Stimulated activated effector memory CD8-positive, alpha-beta T cell treated with anti-CD3 and anti-CD28 coated beads, Interleukin-12 subunit alpha, Interleukin-12 subunit beta, amount 100 ng/mL, for 72 hours (primary cell): Measurements from ENCODE around the gene FAM98C.
"Not testable (repeated sequence)": the region's sequence is repeated elsewhere in the genome, so short reads cannot be mapped to it uniquely, and the experiment has no call there.

Experiments
- ATAC-seq: fragments of 150-1000 bp; cut with Tn5 transposase; 2 replicates; pipeline ENCODE4 v1.10.0; 2021
- DNase-seq, 2 donors: peaks; one replicate each; pipeline ENCODE4 v3.0.0; 2021 to 2022; ENCODE audit warnings: low spot score in 2 of 2
- H3K27ac Mint-ChIP-seq: one replicate; pipeline ENCODE4 v1.8.0; 2022; ENCODE audit warnings: mild to moderate bottlenecking, mixed read lengths
- H3K36me3 Mint-ChIP-seq: one replicate; pipeline ENCODE4 v1.8.0; 2022; ENCODE audit warnings: mild to moderate bottlenecking, mixed read lengths
- H3K4me1 Mint-ChIP-seq: one replicate; pipeline ENCODE4 v1.8.0; 2022; ENCODE audit warnings: mixed read lengths
- H3K4me3 Mint-ChIP-seq: one replicate; pipeline ENCODE4 v1.8.0; 2022; ENCODE audit warnings: mild to moderate bottlenecking, mixed read lengths
- H3K9me3 Mint-ChIP-seq: one replicate; pipeline ENCODE4 v1.8.0; 2022; ENCODE audit warnings: mixed read lengths

Gene FAM98C

DNA sequence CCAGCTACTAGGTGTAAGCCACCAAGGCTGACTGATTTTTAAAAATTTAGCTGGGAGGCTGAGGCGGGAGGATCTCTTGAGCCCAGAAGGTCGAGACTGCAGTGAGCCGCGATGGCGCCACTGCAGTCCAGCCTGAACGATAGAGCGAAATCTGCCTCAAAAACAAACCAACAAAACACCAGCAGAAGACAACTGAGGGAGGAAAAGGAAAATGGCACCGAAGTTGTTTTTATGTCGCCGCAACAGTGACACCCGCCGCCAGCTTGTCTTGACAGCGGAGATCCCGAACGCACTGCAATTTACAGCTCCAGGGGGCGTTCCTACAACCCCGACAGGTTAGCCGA is 298 bp upstream of the FAM98C start:
- H3K4me3 Mint-ChIP-seq, result peak overlapping the region; percentile 90
- DNase-seq (no peak), ATAC-seq (no peak)
- peaks cover 31% of the 10 kb centered on the region for H3K4me1 Mint-ChIP-seq
- peaks cover 48% of the 10 kb centered on the region for H3K36me3 Mint-ChIP-seq
- H3K27ac Mint-ChIP-seq, result peak overlapping the region; percentile 94
- no peaks in the 10 kb centered on the region for H3K9me3 Mint-ChIP-seq

DNA sequence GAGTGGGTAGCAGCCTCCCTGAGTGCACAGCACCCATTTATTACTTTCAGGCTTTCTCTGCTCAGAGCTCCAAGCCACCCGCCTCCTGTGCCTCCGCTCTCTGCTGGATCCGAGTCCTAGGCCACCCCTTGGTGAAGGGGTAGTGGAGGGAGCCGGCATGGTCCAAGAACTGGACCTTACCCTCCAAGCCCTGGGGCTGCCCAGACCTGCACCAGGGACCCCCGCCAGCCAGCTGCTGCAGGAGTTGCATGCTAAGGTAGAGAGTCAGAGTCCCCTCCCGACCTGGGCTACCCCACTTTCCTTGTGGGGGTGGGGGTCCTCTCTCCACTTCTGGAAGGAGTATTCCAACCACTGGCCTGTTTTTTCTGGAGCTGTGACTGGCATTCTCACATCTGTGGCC is 2.0 kb downstream of the FAM98C start:
- H3K4me1 Mint-ChIP-seq, result peaks cover 31% of the 10 kb centered on the region
- no peaks in the 10 kb centered on the region for H3K9me3 Mint-ChIP-seq
- DNase-seq (no peak), ATAC-seq (no peak)
- H3K36me3 Mint-ChIP-seq, result peaks cover 70% of the 10 kb centered on the region
- H3K4me3 Mint-ChIP-seq, result peak overlapping the region; percentile 90
- H3K27ac Mint-ChIP-seq, result peak overlapping the region; percentile 94

DNA sequence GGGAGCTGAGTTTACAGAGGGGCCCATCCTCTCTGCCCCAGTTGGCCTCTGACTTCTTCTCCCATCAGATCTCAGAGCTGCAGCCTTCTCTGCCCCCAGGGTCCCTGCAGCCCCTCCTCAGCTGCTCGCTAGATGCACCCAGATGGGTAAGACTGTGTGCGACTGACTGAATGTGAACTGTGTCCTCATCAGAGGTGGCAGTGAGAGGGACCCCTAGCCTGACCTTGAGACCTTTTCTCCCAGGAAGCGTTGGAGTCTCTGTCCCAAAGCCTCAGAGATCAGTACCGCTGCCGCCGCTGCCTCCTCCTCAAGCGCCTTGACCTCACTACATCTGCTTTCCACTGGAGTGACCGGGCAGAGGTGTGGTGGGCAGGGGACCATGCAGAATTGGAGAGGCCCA is 2.4 kb downstream of the FAM98C start:
- Mint-ChIP-seq H3K4me1 (peaks cover 31% of the 10 kb centered on the region), H3K4me3 (peak overlapping the region; percentile 90), H3K36me3 (peaks cover 74% of the 10 kb centered on the region), H3K27ac (no peak overlapping the region), H3K9me3 (no peaks in the 10 kb centered on the region)
- DNase-seq (no peak), ATAC-seq (no peak)

DNA sequence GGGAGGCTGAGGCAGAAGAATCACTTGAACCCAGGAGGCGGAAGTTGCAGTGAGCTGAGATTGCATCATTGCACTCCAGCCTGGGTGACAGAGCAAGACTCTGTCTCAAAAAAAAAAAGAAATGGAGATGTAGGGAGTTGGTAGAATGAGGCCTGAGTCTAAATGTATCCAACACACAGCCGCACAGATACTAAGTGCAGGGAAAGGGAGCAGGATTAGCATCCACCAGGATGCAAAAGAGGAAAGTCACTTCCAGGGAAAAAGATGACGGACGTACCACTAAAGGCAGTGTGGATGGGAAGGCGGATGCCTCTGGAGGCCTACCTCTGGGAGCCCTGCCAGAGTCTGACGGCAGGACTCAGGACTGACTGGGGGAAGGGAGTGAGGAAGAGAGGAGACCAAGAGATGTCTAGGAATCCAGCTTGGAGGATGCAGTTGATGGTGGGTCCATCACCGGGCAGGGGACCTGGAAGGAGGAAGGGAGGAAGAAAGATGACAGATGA is 6.8 kb downstream of the FAM98C start:
- Mint-ChIP-seq H3K4me3 (no peak overlapping the region), H3K9me3 (no peaks in the 10 kb centered on the region), H3K4me1 (peaks cover 13% of the 10 kb centered on the region), H3K27ac (peak overlapping the region; percentile 51), H3K36me3 (peaks cover 93% of the 10 kb centered on the region)
- DNase-seq (no peak), ATAC-seq (no peak)

- Mint-ChIP-seq H3K27ac (peak overlapping the region; percentile 73), H3K36me3 (peaks cover 93% of the 10 kb centered on the region)
- H3K4me1 Mint-ChIP-seq, ATAC-seq, H3K9me3 Mint-ChIP-seq, H3K4me3 Mint-ChIP-seq, DNase-seq: not testable (repeated sequence)
These were observed 7.5 kb downstream of the FAM98C start for GRCh38 chr19:38410407-38410806.

DNA sequence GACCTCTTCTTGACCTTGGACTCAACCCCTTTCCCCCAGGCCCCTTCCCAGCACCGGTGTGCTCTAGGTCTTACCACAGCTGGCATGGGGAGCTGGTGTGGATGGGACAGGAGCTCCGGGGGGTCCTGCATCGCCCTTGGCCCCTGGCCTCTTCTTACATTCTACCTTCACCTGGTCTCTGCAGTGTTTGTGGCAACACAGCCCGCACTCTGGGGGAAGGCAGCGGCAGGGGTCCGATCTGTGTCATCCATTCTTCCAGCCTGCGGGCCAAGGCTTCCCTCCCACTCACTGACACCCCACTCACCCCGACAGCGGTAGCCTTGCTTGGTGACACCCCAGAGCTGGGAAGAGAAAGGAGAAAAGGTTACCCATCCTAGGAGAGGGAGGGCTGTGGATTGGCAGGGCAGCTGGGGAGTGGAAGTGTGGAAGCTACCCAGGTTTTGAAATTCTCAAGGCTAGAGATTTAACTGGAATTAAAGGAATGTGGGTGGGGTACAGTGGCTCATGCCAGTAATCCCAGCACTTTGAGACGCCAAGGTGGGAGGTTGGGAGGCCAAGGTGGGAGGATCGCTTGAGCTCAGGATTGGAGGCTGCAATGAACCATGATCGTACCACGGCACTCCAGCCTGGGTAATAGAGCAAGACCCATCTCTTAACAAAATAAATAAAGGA is 8.3 kb downstream of the FAM98C start:
- peaks cover 90% of the 10 kb centered on the region for H3K36me3 Mint-ChIP-seq

DNA sequence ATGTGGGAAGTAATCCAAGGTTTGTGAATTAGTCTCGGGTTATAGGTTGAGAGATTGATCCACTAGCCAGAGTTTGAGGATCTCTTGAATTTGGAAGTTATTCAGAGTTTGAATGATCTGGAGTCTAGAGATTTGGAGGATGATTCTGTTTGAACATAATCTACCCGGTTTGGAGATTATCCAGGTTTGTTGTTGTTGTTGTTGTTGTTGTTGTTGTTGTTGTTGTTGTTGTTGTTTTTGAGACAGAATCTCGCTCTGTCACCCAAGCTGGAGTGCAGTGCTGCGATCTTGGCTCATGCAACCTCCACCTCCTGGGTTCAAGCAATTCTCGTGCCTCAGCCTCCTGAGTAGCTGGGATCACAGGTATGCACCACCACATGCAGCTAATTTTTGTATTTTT is 9.0 kb downstream of the FAM98C start:
- ATAC-seq, DNase-seq, H3K4me3 Mint-ChIP-seq, H3K9me3 Mint-ChIP-seq, H3K27ac Mint-ChIP-seq, H3K4me1 Mint-ChIP-seq: not testable (repeated sequence)
- H3K36me3 Mint-ChIP-seq, result peaks cover 89% of the 10 kb centered on the region

More for the DNA sequence above, 8.3 kb downstream of the FAM98C start:
- ATAC-seq, result no peak
- H3K9me3 Mint-ChIP-seq, result no peaks in the 10 kb centered on the region
- H3K4me1 Mint-ChIP-seq, result peaks cover 5% of the 10 kb centered on the region
- no peak for DNase-seq
- H3K27ac Mint-ChIP-seq, result peak overlapping the region; percentile 73
- H3K4me3 Mint-ChIP-seq, result no peak overlapping the region

GRCh38 chr19:38412491-38412890 is 9.6 kb downstream of the FAM98C start:
- peaks cover 16% of the 10 kb centered on the region for H3K4me1 Mint-ChIP-seq
- DNase-seq (no peak), ATAC-seq (no peak)
- H3K36me3 Mint-ChIP-seq, result peaks cover 89% of the 10 kb centered on the region
- H3K9me3 Mint-ChIP-seq, result no peaks in the 10 kb centered on the region
- no peak overlapping the region for H3K4me3 Mint-ChIP-seq
- no peak overlapping the region for H3K27ac Mint-ChIP-seq

DNA sequence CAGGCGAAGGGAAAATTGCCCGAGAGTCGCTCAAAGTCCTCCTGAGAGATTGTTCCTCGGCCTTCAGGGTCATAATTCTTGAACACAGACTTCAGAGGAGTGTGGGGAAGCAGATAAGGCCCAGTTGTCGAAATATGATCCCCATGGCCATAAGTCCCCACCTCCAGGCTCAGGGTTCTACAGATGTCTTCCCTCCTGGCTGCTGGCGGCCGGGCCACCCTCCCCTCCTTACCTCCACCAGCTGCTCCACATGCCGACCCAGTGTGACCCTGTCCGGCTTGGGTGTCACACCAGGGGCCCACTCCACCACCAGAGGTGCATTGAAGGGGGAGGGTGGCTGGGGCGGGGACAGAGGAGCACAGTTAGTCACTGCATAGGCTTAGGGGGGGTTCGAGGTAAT is 10.1 kb downstream of the FAM98C start:
- Mint-ChIP-seq H3K27ac (no peak overlapping the region), H3K4me1 (peaks cover 20% of the 10 kb centered on the region), H3K9me3 (no peaks in the 10 kb centered on the region), H3K36me3 (peaks cover 89% of the 10 kb centered on the region), H3K4me3 (no peak overlapping the region)
- ATAC-seq (no peak), DNase-seq (no peak)

- H3K36me3 Mint-ChIP-seq, result peaks cover 87% of the 10 kb centered on the region
- no peak overlapping the region for H3K27ac Mint-ChIP-seq
- ATAC-seq (no peak), DNase-seq (no peak)
- peaks cover 25% of the 10 kb centered on the region for H3K4me1 Mint-ChIP-seq
- H3K9me3 Mint-ChIP-seq, result no peaks in the 10 kb centered on the region
- H3K4me3 Mint-ChIP-seq, result no peak overlapping the region
These were observed 10.5 kb downstream of the FAM98C start for GRCh38 chr19:38413416-38413815.

GRCh38 chr19:38417146-38417543 is 14.3 kb downstream of the FAM98C start:
- Mint-ChIP-seq H3K4me1 (peaks cover 34% of the 10 kb centered on the region), H3K36me3 (peaks cover 76% of the 10 kb centered on the region), H3K27ac (peak overlapping the region; percentile 73), H3K9me3 (no peaks in the 10 kb centered on the region), H3K4me3 (peak overlapping the region; percentile 77)
- ATAC-seq (no peak), DNase-seq (no peak)

DNA sequence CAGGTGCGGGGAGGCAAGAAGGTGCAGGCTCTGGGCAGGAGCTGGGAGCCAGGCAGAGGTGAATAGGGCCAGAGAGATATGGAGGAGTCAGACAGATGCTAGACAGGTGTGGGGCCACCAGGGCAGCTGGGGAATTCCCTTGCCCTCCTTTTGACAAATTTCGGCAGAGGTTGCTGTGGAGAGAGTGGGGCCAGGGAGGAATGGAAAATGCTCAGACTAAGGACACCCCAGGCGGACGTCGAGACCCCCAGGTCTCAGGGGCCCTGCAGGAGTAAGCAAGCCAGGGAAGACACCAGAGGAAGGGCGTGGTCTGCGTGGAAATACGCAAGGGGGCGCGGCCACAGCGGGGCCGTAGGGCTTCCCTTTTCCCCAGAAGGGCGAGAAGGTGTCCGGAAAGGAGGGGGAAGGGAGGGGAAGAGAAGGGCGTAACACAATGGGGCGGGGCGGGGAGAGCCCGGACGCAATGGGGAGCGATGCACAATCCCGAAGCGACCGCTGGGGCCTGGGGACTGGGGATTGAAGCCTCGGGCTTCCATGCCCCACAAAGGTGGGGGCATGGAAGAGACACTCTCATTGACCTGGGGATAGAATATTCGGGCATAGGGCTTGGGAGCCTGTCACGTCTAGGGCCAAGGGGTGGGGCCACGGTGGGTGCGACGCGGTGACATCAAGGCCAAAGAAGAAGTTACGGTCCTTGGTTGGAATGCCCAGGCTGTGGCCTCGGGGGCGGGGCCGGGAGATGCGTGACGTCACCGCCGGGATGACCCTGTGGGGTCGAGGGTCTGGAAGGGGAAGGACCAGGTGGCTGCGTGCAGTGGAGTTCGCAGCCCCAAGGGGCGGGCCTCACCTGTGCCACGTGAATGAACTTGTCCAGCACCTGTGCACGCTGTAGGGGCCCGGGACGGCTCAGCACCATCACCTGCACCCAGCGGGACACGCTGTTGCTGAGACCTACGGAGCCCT is 14.9 kb downstream of the FAM98C start:
- H3K9me3 Mint-ChIP-seq, result no peaks in the 10 kb centered on the region
- H3K27ac Mint-ChIP-seq, result peak overlapping the region; percentile 73
- ATAC-seq (peak; percentile 81), DNase-seq (peak; percentile 38 to 70)
- H3K4me1 Mint-ChIP-seq, result peaks cover 34% of the 10 kb centered on the region
- H3K36me3 Mint-ChIP-seq, result peaks cover 69% of the 10 kb centered on the region
- H3K4me3 Mint-ChIP-seq, result peak overlapping the region; percentile 77

- H3K9me3 Mint-ChIP-seq, result no peaks in the 10 kb centered on the region
- peaks cover 46% of the 10 kb centered on the region for H3K36me3 Mint-ChIP-seq
- no peak overlapping the region for H3K4me3 Mint-ChIP-seq
- no peak for ATAC-seq
- no peak for DNase-seq
- peaks cover 34% of the 10 kb centered on the region for H3K4me1 Mint-ChIP-seq
- no peak overlapping the region for H3K27ac Mint-ChIP-seq
These were observed 18.0 kb downstream of the FAM98C start for GRCh38 chr19:38420935-38421334.

DNA sequence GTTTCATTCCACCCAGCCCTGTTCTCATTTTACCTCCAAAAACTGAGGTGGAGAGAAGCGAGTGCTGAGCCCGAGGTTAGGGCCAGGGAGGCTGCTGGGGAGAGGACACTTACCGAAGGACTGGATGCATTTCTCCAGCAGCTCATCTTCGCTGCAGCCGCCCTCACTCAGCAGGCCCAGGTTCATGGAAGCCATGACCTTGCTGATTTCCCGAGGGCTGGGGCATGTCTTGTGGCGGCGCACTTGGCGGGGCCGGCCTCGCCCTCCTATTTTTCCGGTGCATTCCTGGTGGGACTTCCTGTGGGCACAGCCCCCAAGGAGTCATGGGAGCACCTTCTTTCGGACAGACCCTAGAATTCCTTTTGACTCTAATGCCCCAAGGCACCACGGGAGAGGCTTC is 19.0 kb downstream of the FAM98C start:
- H3K4me1 Mint-ChIP-seq, result peaks cover 37% of the 10 kb centered on the region
- H3K36me3 Mint-ChIP-seq, result peaks cover 45% of the 10 kb centered on the region
- no peak overlapping the region for H3K4me3 Mint-ChIP-seq
- no peak for ATAC-seq
- H3K9me3 Mint-ChIP-seq, result no peaks in the 10 kb centered on the region
- no peak overlapping the region for H3K27ac Mint-ChIP-seq
- no peak for DNase-seq

- no peak overlapping the region for H3K27ac Mint-ChIP-seq
- DNase-seq, result no peak
- H3K36me3 Mint-ChIP-seq, result peaks cover 39% of the 10 kb centered on the region
- no peaks in the 10 kb centered on the region for H3K9me3 Mint-ChIP-seq
- ATAC-seq, result no peak
- H3K4me3 Mint-ChIP-seq, result no peak overlapping the region
- peaks cover 33% of the 10 kb centered on the region for H3K4me1 Mint-ChIP-seq
These were observed 19.5 kb downstream of the FAM98C start for GRCh38 chr19:38422438-38422837.

- Mint-ChIP-seq H3K4me1 (peaks cover 30% of the 10 kb centered on the region), H3K4me3 (peak overlapping the region; percentile 77), H3K27ac (no peak overlapping the region), H3K9me3 (no peaks in the 10 kb centered on the region), H3K36me3 (peaks cover 41% of the 10 kb centered on the region)
- DNase-seq (no peak), ATAC-seq (no peak)
These were observed 21.4 kb downstream of the FAM98C start for GRCh38 chr19:38424272-38424671.
